Measurements from ENCODE around the gene CACNA1G. TPM values are rescaled to one million over a fixed set of nuclear protein-coding genes. Genes with fewer than 3 reads are reported as not detected.
A peak's percentile ranks its signal among the peaks of the same experiment; 100 is the strongest.

CACNA1G gene
- total and polyA plus RNA-seq, 9 donors: 4.6 to 16.3 (median 8.3) TPM

GRCh38 chr17:50631195-50631907, 70.8 kb downstream of the CACNA1G start:
- no peaks in the 10 kb centered on the region for H3K9me3 ChIP-seq (replicated peaks; ENCODE audit: control insufficient read depth, low read depth, low read length)
- H3K4me1 ChIP-seq (ENCODE audit: control insufficient read depth, insufficient read depth, low read length): peaks cover 14% of the 10 kb centered on the region
- no peak overlapping the region for H3K27ac ChIP-seq (ENCODE audit: low read length)
- H3K4me3 ChIP-seq (ENCODE audit: low read length): no peak overlapping the region
- WGBS (ENCODE audit: insufficient coverage): 54% methylated on average over 6 of the region's 11 CpGs
- no peak for DNase-seq
- H3K36me3 ChIP-seq (ENCODE audit: control insufficient read depth, insufficient read depth, low read length): no peaks in the 10 kb centered on the region
- peaks cover 85% of the 10 kb centered on the region for H3K27me3 ChIP-seq (ENCODE audit: control insufficient read depth, insufficient read depth, low read length)

DNA sequence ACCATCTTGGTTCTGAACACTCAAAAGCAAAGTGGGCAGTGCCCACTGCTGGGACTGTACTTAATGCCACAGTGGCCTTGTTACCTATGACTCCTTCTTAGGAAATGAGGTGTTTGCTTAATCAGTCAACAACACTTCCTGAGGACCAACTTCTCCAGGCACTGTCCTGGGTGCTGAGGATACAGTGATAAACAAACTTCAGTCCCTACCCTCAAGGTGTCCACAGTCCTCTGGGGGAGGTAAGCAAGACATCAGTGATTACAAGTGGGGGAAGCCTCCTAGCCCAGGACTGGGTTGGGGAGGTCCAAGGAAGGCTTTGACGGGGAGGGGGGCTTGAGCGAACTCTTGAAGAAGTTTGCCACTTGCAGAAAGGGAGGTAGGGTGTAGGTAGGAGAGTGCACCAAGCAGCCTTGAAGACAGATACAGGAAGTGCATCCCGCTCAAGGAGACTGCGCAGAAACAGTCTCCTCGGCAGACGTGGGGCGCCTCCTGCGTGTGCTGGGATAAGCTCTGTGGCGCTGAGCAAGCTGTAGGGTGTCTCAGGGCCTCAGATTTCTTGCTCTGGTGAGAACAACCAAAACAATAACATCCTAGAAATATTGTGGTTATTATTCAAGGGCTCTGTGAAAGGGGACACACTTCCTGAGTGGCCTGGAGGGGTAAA, 71.5 kb downstream of the CACNA1G start:
- Histone ChIP-seq H3K27me3 (ENCODE audit: control insufficient read depth, insufficient read depth, low read length) (peaks cover 92% of the 10 kb centered on the region), H3K27ac (ENCODE audit: low read length) (no peak overlapping the region), H3K4me3 (ENCODE audit: low read length) (no peak overlapping the region), H3K9me3 (replicated peaks; ENCODE audit: control insufficient read depth, low read depth, low read length) (no peaks in the 10 kb centered on the region), H3K36me3 (ENCODE audit: control insufficient read depth, insufficient read depth, low read length) (no peaks in the 10 kb centered on the region), H3K4me1 (ENCODE audit: control insufficient read depth, insufficient read depth, low read length) (peaks cover 14% of the 10 kb centered on the region)
- DNase-seq: no peak
- 67% methylated on average over 2 of the region's 9 CpGs for WGBS (ENCODE audit: insufficient coverage)

GRCh38 chr17:50632637-50633036, 72.1 kb downstream of the CACNA1G start:
- no peak for DNase-seq
- H3K9me3 ChIP-seq (replicated peaks; ENCODE audit: control insufficient read depth, low read depth, low read length): no peaks in the 10 kb centered on the region
- WGBS (ENCODE audit: insufficient coverage): 87% methylated on average over 3 of the region's 5 CpGs
- H3K36me3 ChIP-seq (ENCODE audit: control insufficient read depth, insufficient read depth, low read length): no peaks in the 10 kb centered on the region
- H3K4me1 ChIP-seq (ENCODE audit: control insufficient read depth, insufficient read depth, low read length): peaks cover 14% of the 10 kb centered on the region
- peaks cover 93% of the 10 kb centered on the region for H3K27me3 ChIP-seq (ENCODE audit: control insufficient read depth, insufficient read depth, low read length)
- H3K4me3 ChIP-seq (ENCODE audit: low read length): no peak overlapping the region
- H3K27ac ChIP-seq (ENCODE audit: low read length): no peak overlapping the region

DNA sequence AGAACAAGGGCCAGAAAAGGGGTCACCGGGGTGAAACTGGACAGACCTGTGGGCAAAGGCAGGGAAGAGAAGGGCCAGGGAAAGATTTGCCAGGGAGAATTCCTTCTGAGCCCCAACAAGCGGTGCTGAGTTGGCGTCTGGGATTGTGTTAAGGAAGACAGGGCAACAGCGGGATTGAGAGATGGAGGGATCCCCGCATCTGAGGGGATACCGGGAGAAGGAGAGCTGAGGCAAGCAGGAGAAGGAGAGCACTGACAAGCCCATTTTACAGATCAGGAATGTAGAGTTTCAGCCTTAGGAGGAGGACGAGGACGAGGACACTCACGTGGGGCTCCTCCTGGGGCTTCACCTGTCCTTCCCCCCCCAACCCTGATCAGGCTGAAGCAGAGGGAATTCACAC, 73.2 kb downstream of the CACNA1G start:
- WGBS (ENCODE audit: insufficient coverage): 86% methylated on average over 6 of the region's 9 CpGs
- Histone ChIP-seq H3K36me3 (ENCODE audit: control insufficient read depth, insufficient read depth, low read length) (no peaks in the 10 kb centered on the region), H3K27me3 (ENCODE audit: control insufficient read depth, insufficient read depth, low read length) (peaks cover 88% of the 10 kb centered on the region), H3K9me3 (replicated peaks; ENCODE audit: control insufficient read depth, low read depth, low read length) (no peaks in the 10 kb centered on the region), H3K4me3 (ENCODE audit: low read length) (no peak overlapping the region), H3K4me1 (ENCODE audit: control insufficient read depth, insufficient read depth, low read length) (peaks cover 13% of the 10 kb centered on the region), H3K27ac (ENCODE audit: low read length) (no peak overlapping the region)
- DNase-seq: no peak

DNA sequence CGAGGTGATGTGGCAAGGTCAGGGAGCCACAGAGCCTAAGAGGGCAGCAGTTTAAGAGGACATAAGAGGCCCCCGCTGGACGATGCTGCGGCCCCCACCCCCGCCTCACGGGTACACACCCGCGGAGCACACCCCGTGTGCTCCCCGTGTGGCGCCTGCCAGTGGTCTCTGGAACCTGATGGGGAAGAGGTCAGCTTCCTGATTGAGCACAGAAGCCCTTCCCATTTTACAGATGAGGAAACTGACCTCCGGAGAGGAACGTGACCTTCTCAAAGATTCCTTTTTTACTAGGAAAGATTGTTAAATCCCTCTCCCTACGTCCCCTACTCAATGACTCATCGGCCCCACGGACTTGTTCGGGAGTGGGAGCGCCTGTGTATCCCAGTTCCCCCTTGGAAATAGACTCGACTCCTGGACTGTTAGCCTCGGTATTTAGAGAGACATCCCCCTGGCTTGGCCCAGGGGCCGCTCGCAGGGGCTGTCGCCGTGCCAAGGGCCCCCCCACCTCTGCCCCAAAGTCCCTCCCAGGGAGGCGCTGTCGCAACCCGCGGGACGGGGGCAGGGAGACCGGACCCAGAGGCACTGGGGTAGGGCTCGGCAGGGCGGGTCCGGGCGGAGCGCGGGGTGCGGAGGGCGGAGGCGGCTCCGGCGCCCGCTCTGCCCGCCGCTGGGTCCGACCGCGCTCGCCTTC, 73.9 kb downstream of the CACNA1G start, which contains the start of gene ABCC3:
Gene ABCC3, plus strand, starts transcription at position 658 of the 691 bp plus-strand sequence. CDS start 56 bp downstream, outside the sequence.
- no peaks in the 10 kb centered on the region for H3K36me3 ChIP-seq (ENCODE audit: control insufficient read depth, insufficient read depth, low read length)
- peaks cover 83% of the 10 kb centered on the region for H3K27me3 ChIP-seq (ENCODE audit: control insufficient read depth, insufficient read depth, low read length)
- H3K27ac ChIP-seq (ENCODE audit: low read length): no peak within 1 kb of the TSS
- DNase-seq: peak; percentile 18
- peaks cover 20% of the 10 kb centered on the region for H3K4me1 ChIP-seq (ENCODE audit: control insufficient read depth, insufficient read depth, low read length)
- H3K9me3 ChIP-seq (replicated peaks; ENCODE audit: control insufficient read depth, low read depth, low read length): no peaks in the 10 kb centered on the region
- H3K4me3 ChIP-seq (ENCODE audit: low read length): no peak within 1 kb of the TSS
- 5% methylated on average over 40 of the region's 48 CpGs for WGBS (ENCODE audit: insufficient coverage)

DNA sequence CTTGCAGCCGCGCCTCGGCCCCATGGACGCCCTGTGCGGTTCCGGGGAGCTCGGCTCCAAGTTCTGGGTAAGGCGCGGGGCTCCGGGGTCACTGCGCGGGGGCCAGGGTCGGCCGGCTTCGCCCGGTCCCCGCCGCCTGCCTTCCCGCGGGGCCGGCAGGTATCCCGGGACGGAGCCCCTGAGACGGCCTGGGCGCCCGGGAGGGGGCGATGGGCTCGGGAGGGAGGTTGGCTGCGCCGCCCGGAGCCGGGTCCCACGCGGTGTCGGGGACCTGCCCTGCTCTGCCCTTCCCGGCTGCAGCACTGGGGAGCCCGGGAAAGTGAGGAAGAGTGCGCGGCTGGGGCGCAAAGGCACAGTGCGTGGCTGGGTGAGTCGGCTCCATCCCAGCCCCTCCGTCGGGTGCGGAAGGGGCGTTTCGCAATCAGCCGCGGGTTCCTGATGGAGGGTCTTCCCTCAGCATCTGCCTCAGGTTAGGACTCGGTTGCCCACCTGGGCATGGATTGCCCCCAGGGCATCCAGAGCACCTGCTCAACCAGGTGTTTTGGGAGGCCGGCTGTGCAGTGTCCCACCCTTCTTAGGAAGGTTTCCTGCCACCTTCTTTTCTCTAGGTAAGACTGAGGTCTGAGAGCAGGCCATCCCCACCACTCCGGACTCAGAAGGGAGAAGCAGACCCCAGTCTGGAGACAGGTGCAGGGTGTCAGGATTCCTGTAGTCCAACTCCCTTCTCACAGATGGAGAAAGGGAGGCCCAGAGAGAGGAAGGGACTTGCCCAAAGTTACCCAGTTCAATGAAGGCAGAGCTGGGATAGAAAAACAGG, 74.6 kb downstream of the CACNA1G start:
- Histone ChIP-seq H3K4me1 (ENCODE audit: control insufficient read depth, insufficient read depth, low read length) (peaks cover 24% of the 10 kb centered on the region), H3K27me3 (ENCODE audit: control insufficient read depth, insufficient read depth, low read length) (peaks cover 77% of the 10 kb centered on the region), H3K4me3 (ENCODE audit: low read length) (no peak overlapping the region), H3K27ac (ENCODE audit: low read length) (no peak overlapping the region), H3K9me3 (replicated peaks; ENCODE audit: control insufficient read depth, low read depth, low read length) (no peaks in the 10 kb centered on the region), H3K36me3 (ENCODE audit: control insufficient read depth, insufficient read depth, low read length) (no peaks in the 10 kb centered on the region)
- WGBS (ENCODE audit: insufficient coverage): 4% methylated on average over 51 of the region's 52 CpGs
- no peak for DNase-seq

GRCh38 chr17:50635732-50635981, 75.1 kb downstream of the CACNA1G start:
- H3K4me3 ChIP-seq (ENCODE audit: low read length): no peak overlapping the region
- no peaks in the 10 kb centered on the region for H3K9me3 ChIP-seq (replicated peaks; ENCODE audit: control insufficient read depth, low read depth, low read length)
- WGBS (ENCODE audit: insufficient coverage): 100% methylated on average over 1 of the region's 3 CpGs
- no peak for DNase-seq
- peaks cover 29% of the 10 kb centered on the region for H3K4me1 ChIP-seq (ENCODE audit: control insufficient read depth, insufficient read depth, low read length)
- H3K27ac ChIP-seq (ENCODE audit: low read length): no peak overlapping the region
- H3K27me3 ChIP-seq (ENCODE audit: control insufficient read depth, insufficient read depth, low read length): peaks cover 72% of the 10 kb centered on the region
- H3K36me3 ChIP-seq (ENCODE audit: control insufficient read depth, insufficient read depth, low read length): no peaks in the 10 kb centered on the region

- no peaks in the 10 kb centered on the region for H3K9me3 ChIP-seq (replicated peaks; ENCODE audit: control insufficient read depth, low read depth, low read length)
- H3K36me3 ChIP-seq (ENCODE audit: control insufficient read depth, insufficient read depth, low read length): no peaks in the 10 kb centered on the region
- peaks cover 34% of the 10 kb centered on the region for H3K4me1 ChIP-seq (ENCODE audit: control insufficient read depth, insufficient read depth, low read length)
- 88% methylated on average over 8 of the region's 9 CpGs for WGBS (ENCODE audit: insufficient coverage)
- H3K27ac ChIP-seq (ENCODE audit: low read length): no peak overlapping the region
- no peak overlapping the region for H3K4me3 ChIP-seq (ENCODE audit: low read length)
- DNase-seq: no peak
- H3K27me3 ChIP-seq (ENCODE audit: control insufficient read depth, insufficient read depth, low read length): peaks cover 67% of the 10 kb centered on the region
These were observed 75.7 kb downstream of the CACNA1G start for GRCh38 chr17:50635982-50636803.

DNA sequence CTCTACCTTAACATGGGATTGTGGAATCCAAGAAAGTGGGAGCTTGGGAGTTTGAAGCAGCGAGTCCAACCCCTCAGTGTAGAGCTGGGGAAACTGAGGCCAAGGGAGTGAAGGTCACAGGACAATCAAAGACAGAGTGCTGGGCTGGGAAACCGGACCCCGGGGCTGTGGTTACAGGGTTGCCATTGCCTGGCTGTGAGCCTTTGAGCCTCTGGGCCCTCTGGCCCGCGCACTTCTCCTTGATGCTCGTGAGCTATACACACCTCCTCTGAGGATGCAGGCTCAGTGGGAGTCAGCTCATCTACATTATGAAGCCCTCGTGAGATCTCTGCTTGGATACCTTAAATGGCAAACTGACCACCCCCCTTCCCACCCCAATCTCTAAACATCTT, 76.3 kb downstream of the CACNA1G start:
- no peak for DNase-seq
- H3K27ac ChIP-seq (ENCODE audit: low read length): no peak overlapping the region
- WGBS (ENCODE audit: insufficient coverage): 83% methylated on average over 6 of the region's 7 CpGs
- no peaks in the 10 kb centered on the region for H3K36me3 ChIP-seq (ENCODE audit: control insufficient read depth, insufficient read depth, low read length)
- H3K9me3 ChIP-seq (replicated peaks; ENCODE audit: control insufficient read depth, low read depth, low read length): no peaks in the 10 kb centered on the region
- H3K27me3 ChIP-seq (ENCODE audit: control insufficient read depth, insufficient read depth, low read length): peaks cover 61% of the 10 kb centered on the region
- H3K4me1 ChIP-seq (ENCODE audit: control insufficient read depth, insufficient read depth, low read length): peaks cover 36% of the 10 kb centered on the region
- H3K4me3 ChIP-seq (ENCODE audit: low read length): no peak overlapping the region

Measured in muscle of leg (tissue), 11 donors.